ENCODE measurements around the gene CDK5RAP2.

Gene CDK5RAP2

GRCh38 chr9:120592210-120592609 lies 12.2 kb upstream of the CDK5RAP2 start:
- no peak overlapping the region for H3K9ac ChIP-seq (ENCODE audit: low read length in 2 of 2)
- no peaks in the 10 kb centered on the region for H3K36me3 ChIP-seq (ENCODE audit: control insufficient read depth in 2 of 2, insufficient read depth in 2 of 2, low read length in 2 of 2)
- H3K4me1 ChIP-seq (ENCODE audit: control insufficient read depth, insufficient read depth, low read length): no peaks in the 10 kb centered on the region
- H3K9me3 ChIP-seq (ENCODE audit: control insufficient read depth in 2 of 2, low read length in 2 of 2): peaks cover 0 to 7% of the 10 kb centered on the region in 2 donors
- no peak overlapping the region for H3K4me3 ChIP-seq (ENCODE audit: low read length in 2 of 2)
- no peak overlapping the region for H3K27ac ChIP-seq (ENCODE audit: low read length)
- H3K27me3 ChIP-seq (ENCODE audit: control insufficient read depth in 1 of 2, insufficient read depth in 2 of 2, low read length in 2 of 2): no peaks in the 10 kb centered on the region

GRCh38 chr9:120587328-120587727 lies 7.4 kb upstream of the CDK5RAP2 start:
- no peak overlapping the region for H3K9ac ChIP-seq (ENCODE audit: low read length in 2 of 2)
- H3K27ac ChIP-seq (ENCODE audit: low read length): no peak overlapping the region
- peaks cover 0 to 3% of the 10 kb centered on the region in 2 donors for H3K27me3 ChIP-seq (ENCODE audit: control insufficient read depth in 1 of 2, insufficient read depth in 2 of 2, low read length in 2 of 2)
- no peaks in the 10 kb centered on the region for H3K36me3 ChIP-seq (ENCODE audit: control insufficient read depth in 2 of 2, insufficient read depth in 2 of 2, low read length in 2 of 2)
- no peaks in the 10 kb centered on the region for H3K4me1 ChIP-seq (ENCODE audit: control insufficient read depth, insufficient read depth, low read length)
- peaks cover 0 to 7% of the 10 kb centered on the region in 2 donors for H3K9me3 ChIP-seq (ENCODE audit: control insufficient read depth in 2 of 2, low read length in 2 of 2)
- no peak overlapping the region for H3K4me3 ChIP-seq (ENCODE audit: low read length in 2 of 2)

GRCh38 chr9:120583958-120584369 lies 4.0 kb upstream of the CDK5RAP2 start:
- no peak overlapping the region for H3K4me3 ChIP-seq (ENCODE audit: low read length in 2 of 2)
- peaks cover 11% of the 10 kb centered on the region for H3K4me1 ChIP-seq (ENCODE audit: control insufficient read depth, insufficient read depth, low read length)
- no peak overlapping the region for H3K9ac ChIP-seq (ENCODE audit: low read length in 2 of 2)
- no peaks in the 10 kb centered on the region for H3K9me3 ChIP-seq (ENCODE audit: control insufficient read depth in 2 of 2, low read length in 2 of 2)
- H3K27ac ChIP-seq (ENCODE audit: low read length): no peak overlapping the region
- H3K27me3 ChIP-seq (ENCODE audit: control insufficient read depth in 1 of 2, insufficient read depth in 2 of 2, low read length in 2 of 2): peaks cover 0 to 3% of the 10 kb centered on the region in 2 donors
- H3K36me3 ChIP-seq (ENCODE audit: control insufficient read depth in 2 of 2, insufficient read depth in 2 of 2, low read length in 2 of 2): no peaks in the 10 kb centered on the region

- H3K27ac ChIP-seq (ENCODE audit: low read length): peak overlapping the region; percentile 46
Measured at GRCh38 chr9:120579139-120580050, 572 bp downstream of the CDK5RAP2 start.

GRCh38 chr9:120574473-120574872 lies 5.5 kb downstream of the CDK5RAP2 start:
- Histone ChIP-seq H3K9ac (ENCODE audit: low read length in 2 of 2) (no peak overlapping the region), H3K36me3 (ENCODE audit: control insufficient read depth in 2 of 2, insufficient read depth in 2 of 2, low read length in 2 of 2) (peaks cover 6 to 11% of the 10 kb centered on the region in 2 donors), H3K9me3 (ENCODE audit: control insufficient read depth in 2 of 2, low read length in 2 of 2) (no peaks in the 10 kb centered on the region), H3K27ac (ENCODE audit: low read length) (no peak overlapping the region), H3K4me3 (ENCODE audit: low read length in 2 of 2) (no peak overlapping the region), H3K27me3 (ENCODE audit: control insufficient read depth in 1 of 2, insufficient read depth in 2 of 2, low read length in 2 of 2) (no peaks in the 10 kb centered on the region), H3K4me1 (ENCODE audit: control insufficient read depth, insufficient read depth, low read length) (peaks cover 31% of the 10 kb centered on the region)

More at GRCh38 chr9:120579139-120580050, 572 bp downstream of the CDK5RAP2 start:
- Histone ChIP-seq H3K9me3 (ENCODE audit: control insufficient read depth in 2 of 2, low read length in 2 of 2) (no peaks in the 10 kb centered on the region), H3K9ac (ENCODE audit: low read length in 2 of 2) (peak overlapping the region; percentile 74 to 89), H3K4me3 (ENCODE audit: low read length in 2 of 2) (peak overlapping the region; percentile 88 to 96), H3K36me3 (ENCODE audit: control insufficient read depth in 2 of 2, insufficient read depth in 2 of 2, low read length in 2 of 2) (peaks cover 0 to 3% of the 10 kb centered on the region in 2 donors), H3K4me1 (ENCODE audit: control insufficient read depth, insufficient read depth, low read length) (peaks cover 17% of the 10 kb centered on the region), H3K27me3 (ENCODE audit: control insufficient read depth in 1 of 2, insufficient read depth in 2 of 2, low read length in 2 of 2) (no peaks in the 10 kb centered on the region)

- Histone ChIP-seq H3K36me3 (ENCODE audit: control insufficient read depth in 2 of 2, insufficient read depth in 2 of 2, low read length in 2 of 2) (peaks cover 23 to 30% of the 10 kb centered on the region in 2 donors), H3K4me1 (ENCODE audit: control insufficient read depth, insufficient read depth, low read length) (peaks cover 19% of the 10 kb centered on the region), H3K27ac (ENCODE audit: low read length) (no peak overlapping the region), H3K9ac (ENCODE audit: low read length in 2 of 2) (no peak overlapping the region), H3K27me3 (ENCODE audit: control insufficient read depth in 1 of 2, insufficient read depth in 2 of 2, low read length in 2 of 2) (no peaks in the 10 kb centered on the region), H3K4me3 (ENCODE audit: low read length in 2 of 2) (no peak overlapping the region), H3K9me3 (ENCODE audit: control insufficient read depth in 2 of 2, low read length in 2 of 2) (no peaks in the 10 kb centered on the region)
Measured at GRCh38 chr9:120572472-120572871, 7.5 kb downstream of the CDK5RAP2 start.

- H3K27me3 ChIP-seq (ENCODE audit: control insufficient read depth in 1 of 2, insufficient read depth in 2 of 2, low read length in 2 of 2): no peaks in the 10 kb centered on the region
- peak overlapping the region; percentile 56 for H3K27ac ChIP-seq (ENCODE audit: low read length)
- H3K4me1 ChIP-seq (ENCODE audit: control insufficient read depth, insufficient read depth, low read length): peaks cover 19% of the 10 kb centered on the region
- H3K36me3 ChIP-seq (ENCODE audit: control insufficient read depth in 2 of 2, insufficient read depth in 2 of 2, low read length in 2 of 2): peaks cover 27 to 35% of the 10 kb centered on the region in 2 donors
- no peak overlapping the region for H3K4me3 ChIP-seq (ENCODE audit: low read length in 2 of 2)
- H3K9me3 ChIP-seq (ENCODE audit: control insufficient read depth in 2 of 2, low read length in 2 of 2): no peaks in the 10 kb centered on the region
- H3K9ac ChIP-seq (ENCODE audit: low read length in 2 of 2): no peak overlapping the region
Measured at GRCh38 chr9:120571443-120572257, 8.3 kb downstream of the CDK5RAP2 start.

- Histone ChIP-seq H3K4me3 (ENCODE audit: low read length in 2 of 2) (no peak overlapping the region), H3K4me1 (ENCODE audit: control insufficient read depth, insufficient read depth, low read length) (peaks cover 19% of the 10 kb centered on the region), H3K9me3 (ENCODE audit: control insufficient read depth in 2 of 2, low read length in 2 of 2) (no peaks in the 10 kb centered on the region), H3K27ac (ENCODE audit: low read length) (peak overlapping the region; percentile 56), H3K27me3 (ENCODE audit: control insufficient read depth in 1 of 2, insufficient read depth in 2 of 2, low read length in 2 of 2) (no peaks in the 10 kb centered on the region), H3K9ac (ENCODE audit: low read length in 2 of 2) (no peak overlapping the region), H3K36me3 (ENCODE audit: control insufficient read depth in 2 of 2, insufficient read depth in 2 of 2, low read length in 2 of 2) (peaks cover 32 to 33% of the 10 kb centered on the region in 2 donors)
Measured at GRCh38 chr9:120570296-120570695, 9.7 kb downstream of the CDK5RAP2 start.

GRCh38 chr9:120569556-120569955 lies 10.4 kb downstream of the CDK5RAP2 start:
- H3K4me3 ChIP-seq (ENCODE audit: low read length in 2 of 2): no peak overlapping the region
- no peaks in the 10 kb centered on the region for H3K9me3 ChIP-seq (ENCODE audit: control insufficient read depth in 2 of 2, low read length in 2 of 2)
- H3K27me3 ChIP-seq (ENCODE audit: control insufficient read depth in 1 of 2, insufficient read depth in 2 of 2, low read length in 2 of 2): no peaks in the 10 kb centered on the region
- H3K27ac ChIP-seq (ENCODE audit: low read length): peak overlapping the region; percentile 6
- H3K36me3 ChIP-seq (ENCODE audit: control insufficient read depth in 2 of 2, insufficient read depth in 2 of 2, low read length in 2 of 2): peaks cover 32 to 35% of the 10 kb centered on the region in 2 donors
- H3K9ac ChIP-seq (ENCODE audit: low read length in 2 of 2): no peak overlapping the region
- H3K4me1 ChIP-seq (ENCODE audit: control insufficient read depth, insufficient read depth, low read length): peaks cover 19% of the 10 kb centered on the region

GRCh38 chr9:120568816-120569215 lies 11.2 kb downstream of the CDK5RAP2 start:
- Histone ChIP-seq H3K4me1 (ENCODE audit: control insufficient read depth, insufficient read depth, low read length) (peaks cover 19% of the 10 kb centered on the region), H3K27me3 (ENCODE audit: control insufficient read depth in 1 of 2, insufficient read depth in 2 of 2, low read length in 2 of 2) (no peaks in the 10 kb centered on the region), H3K9me3 (ENCODE audit: control insufficient read depth in 2 of 2, low read length in 2 of 2) (no peaks in the 10 kb centered on the region), H3K4me3 (ENCODE audit: low read length in 2 of 2) (no peak overlapping the region), H3K27ac (ENCODE audit: low read length) (no peak overlapping the region), H3K9ac (ENCODE audit: low read length in 2 of 2) (no peak overlapping the region), H3K36me3 (ENCODE audit: control insufficient read depth in 2 of 2, insufficient read depth in 2 of 2, low read length in 2 of 2) (peaks cover 32 to 37% of the 10 kb centered on the region in 2 donors)
